HepG2 (cell line): Measurements from ENCODE around the gene CORO1A. TPM values are rescaled to one million over a fixed set of nuclear protein-coding genes. Genes with fewer than 3 reads are reported as not detected.
A peak's percentile ranks its signal among the peaks of the same experiment; 100 is the strongest.
"Not testable (repeated sequence)": the region's sequence is repeated elsewhere in the genome, so short reads cannot be mapped to it uniquely, and the experiment has no call there.

ENCODE experiments used
- ATAC-seq: fragments of 200-7000 bp; cut with Tn5 transposase; 3 replicates; pipeline ENCODE4 v1.9.1; 2020; ENCODE audit warnings: mild to moderate bottlenecking, moderate library complexity
- BruUV-seq: library from RNA; stranded (reverse); fragments of 400-500 nt; replicated peaks from 2 replicates; lab custom pipeline; 2021; lab: Mats Ljungman, UMichigan
- CTCF ChIA-PET: fragments of 300-600 bp; formaldehyde crosslinking; extraction: SDS; loops from one replicate; lab custom pipeline; 2021; ENCODE audit warnings: low total read pairs, inconsistent platforms, low intra/inter-chr PET ratio; lab: Yijun Ruan, JAX
- POLR2A ChIA-PET: fragments of 350-600 bp; sonication (Branson Sonifier 250); formaldehyde crosslinking; loops from one replicate; lab custom pipeline; 2020; ENCODE audit warnings: antibody characterized with exemption, inconsistent platforms; lab: Yijun Ruan, JAX
- DNase-seq: peaks from one replicate; pipeline ENCODE4 v3.0.0-alpha.2; 2015; ENCODE audit warnings: low spot score
- FAIRE-seq: peaks from 3 replicates; lab custom pipeline; 2011; peaks lifted over from hg19 to GRCh38; lab: Jason Lieb, UNC
- H2AFZ ChIP-seq: one replicate; pipeline ENCODE4 v1.6.1; 2011; ENCODE audit warnings: low read length, inconsistent platforms
- H3K27ac ChIP-seq: fragments of 300-600 bp; 3 replicates; pipeline ENCODE4 v1.8.0; 2011; ENCODE audit warnings: mixed run types, mild to moderate bottlenecking, mixed read lengths, low read length, inconsistent platforms; ENCODE audit not compliant: insufficient read depth; ENCODE audit errors: extremely low read length
- H3K27me3 ChIP-seq, 2 experiments: fragments of 200-600 bp in 1 of 2; 2 replicates in 1 of 2; 3 replicates in 1 of 2; pipeline versions ENCODE4 v1.6.0 to v1.8.0; 2011; ENCODE audit warnings: low read length in 2 of 2, mild to moderate bottlenecking in 2 of 2, moderate library complexity in 2 of 2, inconsistent platforms in 1 of 2; ENCODE audit not compliant: insufficient read depth in 2 of 2, control insufficient read depth in 1 of 2
- H3K36me3 ChIP-seq, 2 experiments: fragments of 200-600 bp in 1 of 2; replicated peaks in 1 of 2; 2 replicates in 1 of 2; 3 replicates in 1 of 2; pipeline versions ENCODE4 v1.5.1 to v1.8.0; 2011; ENCODE audit warnings: low read length in 2 of 2, inconsistent platforms in 1 of 2; ENCODE audit not compliant: insufficient read depth in 2 of 2, control insufficient read depth in 1 of 2
- H3K4me1 ChIP-seq: 2 replicates; pipeline ENCODE4 v1.5.1; 2012; ENCODE audit warnings: low read length, inconsistent platforms; ENCODE audit not compliant: insufficient read depth
- H3K4me2 ChIP-seq: 2 replicates; pipeline ENCODE4 v1.6.0; 2011; ENCODE audit warnings: low read depth, low read length, inconsistent platforms
- H3K4me3 ChIP-seq, 3 experiments: fragments of 200-600 bp in 1 of 3; sonication (generic), shearing (Covaris generic) in 1 of 3; replicated peaks in 1 of 3; 2 replicates each; pipeline ENCODE4 v1.5.1; 2011 to 2016; ENCODE audit warnings: low read length in 3 of 3, inconsistent platforms in 2 of 3, low read depth in 2 of 3, mild to moderate bottlenecking in 2 of 3, control low read depth in 1 of 3, mixed read lengths in 1 of 3; ENCODE audit not compliant: insufficient read depth in 1 of 3
- H3K79me2 ChIP-seq: one replicate; pipeline ENCODE4 v1.6.1; 2011; ENCODE audit warnings: low read length, inconsistent platforms; ENCODE audit not compliant: insufficient read depth
- H3K9ac ChIP-seq: 2 replicates; pipeline ENCODE4 v1.6.0; 2011; ENCODE audit warnings: mild to moderate bottlenecking, low read depth, low read length, inconsistent platforms; ENCODE audit not compliant: insufficient read depth
- H3K9me3 ChIP-seq: 2 replicates; pipeline ENCODE4 v1.5.1; 2012; ENCODE audit warnings: mild to moderate bottlenecking, low read length
- H4K20me1 ChIP-seq: 2 replicates; pipeline ENCODE4 v1.6.0; 2011; ENCODE audit warnings: inconsistent platforms, mild to moderate bottlenecking, low read length, moderate library complexity; ENCODE audit not compliant: insufficient read depth
- CEBPB ChIP-seq: IDR thresholded peaks from 2 replicates; pipeline ENCODE4 v1.6.1; 2011; ENCODE audit warnings: low read depth, low read length, improper control_type of control experiment, borderline replicate concordance
- CEBPG ChIP-seq: IDR thresholded peaks from 2 replicates; pipeline ENCODE4 v1.6.1; 2016
- TEAD3 ChIP-seq: optimal IDR thresholded peaks from 2 replicates; pipeline ENCODE3; 2016; ENCODE audit warnings: borderline replicate concordance
- ZNF230 ChIP-seq: sonication (generic); formaldehyde crosslinking; IDR thresholded peaks from 2 replicates; pipeline ENCODE4 v1.4.0; 2020; ENCODE audit warnings: mild to moderate bottlenecking, missing genetic modification reagents
- WGBS: methylation state at CpG from one replicate; pipeline ENCODE4 v1.1.6; 2017; ENCODE audit warnings: low lambda C conversion rate; 5-methylcytosine and 5-hydroxymethylcytosine counted together
- in situ Hi-C: cut with HindIII; loops from 2 replicates; pipeline ENCODE4 v1.10.0; 2017; ENCODE audit warnings: low pct_unique_long_range_greater_than_20kb; ENCODE audit not compliant: extremely low pct_ligation_motif_present
- intact Hi-C: fragments of 100-400 bp; cut with micrococcal nuclease; formaldehyde crosslinking; loops from one replicate; pipeline ENCODE4 v1.10.0; 2022; ENCODE audit not compliant: unreplicated experiment
- polyA plus RNA-seq, 8 experiments: library from polyadenylated mRNA; depleted of rRNA in 3 of 8; stranded (reverse) in 7 of 8; unstranded in 1 of 8; fragments of >200 nt; fragmentation: Illumina TruSeq in 4 of 8; extraction: Trizol in 4 of 8; gene quantifications; 2 replicates each; pipeline versions ENCODE4 v1.2.1 to v1.2.3, GENCODE V29; 2011 to 2016; ENCODE audit warnings: low read depth in 4 of 8, missing spikeins in 1 of 8, mixed read lengths in 1 of 8; ENCODE audit not compliant: insufficient read depth in 1 of 8
- total RNA-seq, 5 experiments: library from RNA; depleted of rRNA; stranded (reverse); fragments of >200 nt; fragmentation: Illumina TruSeq; extraction: Trizol; gene quantifications; 2 replicates each; pipeline ENCODE4 v1.2.3, GENCODE V29; 2016; ENCODE audit warnings: low read depth in 1 of 5
- TF ChIP-seq, protein P1 (sequence below): fragments of 450-650 bp; IDR thresholded peaks from 2 replicates; pipeline ENCODE4 v1.6.1; 2016
- TF ChIP-seq, protein P2 (sequence below): sonication (generic); formaldehyde crosslinking; IDR thresholded peaks from 2 replicates; pipeline ENCODE4 v1.5.0; 2020; ENCODE audit warnings: mild to moderate bottlenecking, missing genetic modification reagents

CORO1A gene
- total and polyA plus RNA-seq, 2 of the 13 experiments (the other 11 are each of a cell fraction or from before 2014, with no cell fraction given), result 6.5 to 12.9 TPM

DNA sequence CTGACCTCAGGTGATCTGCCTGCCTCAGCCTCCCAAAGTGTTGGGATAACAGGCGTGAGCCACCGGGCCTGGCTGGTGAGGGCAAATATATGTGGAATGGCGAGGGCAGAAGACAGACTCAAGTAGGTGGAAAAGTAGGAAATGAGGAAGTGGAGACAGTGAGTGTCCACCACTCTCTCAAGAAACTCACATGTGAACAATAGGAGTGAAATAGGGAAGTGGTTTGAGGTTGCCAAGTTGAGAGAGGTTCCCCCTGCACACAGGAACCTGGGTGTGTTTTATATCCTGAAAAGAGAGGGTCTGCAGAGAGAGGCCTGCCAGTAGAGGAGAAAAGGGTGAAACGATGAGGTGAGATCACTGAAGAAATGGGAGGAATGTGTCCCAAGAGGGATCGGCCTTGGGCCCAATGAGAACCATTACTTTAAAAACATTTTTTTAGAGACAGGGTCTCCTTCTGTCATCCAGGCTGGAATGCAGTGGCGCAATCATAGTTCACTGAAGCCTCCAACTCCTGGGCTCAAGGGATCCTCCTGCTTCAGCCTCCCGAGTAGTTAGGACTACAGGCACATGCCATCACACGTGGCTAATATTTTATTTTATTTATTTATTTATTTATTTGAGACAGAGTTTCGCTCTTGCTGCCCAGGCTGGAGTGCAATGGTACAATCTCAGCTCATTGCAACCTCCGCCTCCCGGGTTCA lies 17.1 kb upstream of the CORO1A start:
- ATAC-seq, result no peak
- Histone ChIP-seq H3K9ac (no peak overlapping the region), H3K36me3 (no peaks in the 10 kb centered on the region), H4K20me1 (no peaks in the 10 kb centered on the region), H2AFZ (no peak overlapping the region)
- TF ChIP-seq, protein P1, sequence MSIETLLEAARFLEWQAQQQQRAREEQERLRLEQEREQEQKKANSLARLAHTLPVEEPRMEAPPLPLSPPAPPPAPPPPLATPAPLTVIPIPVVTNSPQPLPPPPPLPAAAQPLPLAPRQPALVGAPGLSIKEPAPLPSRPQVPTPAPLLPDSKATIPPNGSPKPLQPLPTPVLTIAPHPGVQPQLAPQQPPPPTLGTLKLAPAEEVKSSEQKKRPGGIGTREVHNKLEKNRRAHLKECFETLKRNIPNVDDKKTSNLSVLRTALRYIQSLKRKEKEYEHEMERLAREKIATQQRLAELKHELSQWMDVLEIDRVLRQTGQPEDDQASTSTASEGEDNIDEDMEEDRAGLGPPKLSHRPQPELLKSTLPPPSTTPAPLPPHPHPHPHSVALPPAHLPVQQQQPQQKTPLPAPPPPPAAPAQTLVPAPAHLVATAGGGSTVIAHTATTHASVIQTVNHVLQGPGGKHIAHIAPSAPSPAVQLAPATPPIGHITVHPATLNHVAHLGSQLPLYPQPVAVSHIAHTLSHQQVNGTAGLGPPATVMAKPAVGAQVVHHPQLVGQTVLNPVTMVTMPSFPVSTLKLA, result peak; percentile 56
- TF ChIP-seq CEBPB, result 0 out of 2 replicates have a peak, but pooled peaks have one; percentile 34
- no peak for TF ChIP-seq ZNF230
- TF ChIP-seq, protein P2, sequence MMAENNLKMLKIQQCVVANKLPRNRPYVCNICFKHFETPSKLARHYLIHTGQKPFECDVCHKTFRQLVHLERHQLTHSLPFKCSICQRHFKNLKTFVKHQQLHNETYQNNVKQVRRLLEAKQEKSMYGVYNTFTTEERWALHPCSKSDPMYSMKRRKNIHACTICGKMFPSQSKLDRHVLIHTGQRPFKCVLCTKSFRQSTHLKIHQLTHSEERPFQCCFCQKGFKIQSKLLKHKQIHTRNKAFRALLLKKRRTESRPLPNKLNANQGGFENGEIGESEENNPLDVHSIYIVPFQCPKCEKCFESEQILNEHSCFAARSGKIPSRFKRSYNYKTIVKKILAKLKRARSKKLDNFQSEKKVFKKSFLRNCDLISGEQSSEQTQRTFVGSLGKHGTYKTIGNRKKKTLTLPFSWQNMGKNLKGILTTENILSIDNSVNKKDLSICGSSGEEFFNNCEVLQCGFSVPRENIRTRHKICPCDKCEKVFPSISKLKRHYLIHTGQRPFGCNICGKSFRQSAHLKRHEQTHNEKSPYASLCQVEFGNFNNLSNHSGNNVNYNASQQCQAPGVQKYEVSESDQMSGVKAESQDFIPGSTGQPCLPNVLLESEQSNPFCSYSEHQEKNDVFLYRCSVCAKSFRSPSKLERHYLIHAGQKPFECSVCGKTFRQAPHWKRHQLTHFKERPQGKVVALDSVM (CRISPR knock-in tag), result peak; percentile 95
- peak; percentile 56 for TF ChIP-seq TEAD3 (CRISPR knock-in tag)
- TF ChIP-seq CEBPG, result 0 out of 2 replicates have a peak, but pooled peaks have one; percentile 23
- TF ChIP-seq, all 625 proteins: peak for 5
- no peak overlapping the region for H3K27ac ChIP-seq
- ChIA-PET POLR2A (no interaction called here), CTCF (no interaction called here)
- H3K4me1 ChIP-seq, result peaks cover 7% of the 10 kb centered on the region
- intact Hi-C loops, result no loop called here
- DNase-seq, result no peak
- no peaks in the 10 kb centered on the region for H3K9me3 ChIP-seq
- 53% methylated on average over 11 of the region's 11 CpGs for WGBS
- no peak overlapping the region for H3K4me2 ChIP-seq
- BruUV-seq, result no TSS peak
- no peaks in the 10 kb centered on the region for H3K79me2 ChIP-seq
- in situ Hi-C loops, result no loop called here
- H3K27me3 ChIP-seq, result no peaks in the 10 kb centered on the region
- no peak overlapping the region for H3K4me3 ChIP-seq
- no peak for FAIRE-seq

DNA sequence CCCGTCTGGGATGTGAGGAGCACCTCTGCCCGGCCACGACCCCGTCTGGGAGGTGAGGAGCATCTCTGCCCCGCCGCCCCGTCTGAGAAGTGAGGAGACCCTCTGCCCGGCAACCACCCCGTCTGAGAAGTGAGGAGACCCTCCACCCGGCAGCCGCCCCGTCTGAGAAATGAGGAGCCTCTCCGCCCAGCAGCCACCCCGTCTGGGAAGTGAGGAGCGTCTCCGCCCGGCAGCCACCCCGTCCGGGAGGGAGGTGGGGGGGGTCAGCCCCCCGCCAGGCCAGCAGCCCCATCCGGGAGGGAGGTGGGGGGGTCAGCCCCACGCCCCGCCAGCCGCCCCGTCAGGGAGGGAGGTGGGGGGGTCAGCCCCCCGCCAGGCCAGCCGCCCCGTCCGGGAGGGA lies 14.7 kb upstream of the CORO1A start:
- H3K4me1 ChIP-seq, DNase-seq, H3K36me3 ChIP-seq, in situ Hi-C loops, FAIRE-seq, H3K9ac ChIP-seq, H3K27me3 ChIP-seq, H3K27ac ChIP-seq, POLR2A ChIA-PET, H4K20me1 ChIP-seq, H3K79me2 ChIP-seq, H3K4me3 ChIP-seq, H2AFZ ChIP-seq, H3K4me2 ChIP-seq, intact Hi-C loops, ATAC-seq, BruUV-seq, H3K9me3 ChIP-seq, CTCF ChIA-PET: not testable (repeated sequence)
- WGBS, result 91% methylated on average over 11 of the region's 29 CpGs

DNA sequence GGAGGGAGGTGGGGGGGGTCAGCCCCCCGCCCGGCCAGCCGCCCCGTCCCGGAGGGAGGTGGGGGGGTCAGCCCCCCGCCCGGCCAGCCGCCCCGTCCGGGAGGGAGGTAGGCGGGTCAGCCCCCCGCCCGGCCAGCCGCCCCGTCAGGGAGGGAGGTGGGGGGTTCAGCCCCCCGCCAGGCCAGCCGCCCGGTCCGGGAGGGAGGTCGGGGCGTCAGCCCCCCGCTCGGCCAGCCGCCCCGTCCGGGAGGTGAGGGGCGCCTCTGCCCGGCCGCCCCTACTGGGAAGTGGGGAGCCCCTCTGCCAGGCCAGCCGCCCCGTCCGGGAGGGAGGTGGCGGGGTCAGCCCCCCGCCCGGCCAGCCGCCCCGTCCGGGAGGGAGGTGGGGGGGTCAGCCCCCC lies 14.0 kb upstream of the CORO1A start:
- H3K4me3 ChIP-seq, H3K4me2 ChIP-seq, CTCF ChIA-PET, H4K20me1 ChIP-seq, H3K36me3 ChIP-seq, in situ Hi-C loops, H3K9ac ChIP-seq, intact Hi-C loops, ATAC-seq, H3K27ac ChIP-seq, H3K4me1 ChIP-seq, POLR2A ChIA-PET, H3K27me3 ChIP-seq, H2AFZ ChIP-seq, FAIRE-seq, DNase-seq, H3K9me3 ChIP-seq, H3K79me2 ChIP-seq, BruUV-seq: not testable (repeated sequence)
- 87% methylated on average over 9 of the region's 38 CpGs for WGBS
